Activated naive CD8-positive, alpha-beta T cell treated with anti-CD3 and anti-CD28 coated beads, Interleukin-2, amount 50 U/mL, for 16 hours (primary cell): Measurements from ENCODE around the gene GPX4.

ENCODE experiments used
- DNase-seq: peaks from one replicate; pipeline ENCODE4 v3.0.0-alpha.2; 2020; ENCODE audit warnings: low read depth, low spot score

GPX4 gene

GRCh38 chr19:1068009-1069001 lies 35.5 kb upstream of the GPX4 start:
- no peak for DNase-seq

- DNase-seq, result no peak
Observed at GRCh38 chr19:1069009-1069779, 34.6 kb upstream of the GPX4 start.

- DNase-seq, result no peak
Observed at GRCh38 chr19:1070576-1070930, 33.2 kb upstream of the GPX4 start.

- DNase-seq, result no peak
Observed at GRCh38 chr19:1070931-1071791, 32.6 kb upstream of the GPX4 start.

GRCh38 chr19:1072371-1073015 lies 31.3 kb upstream of the GPX4 start:
- DNase-seq, result no peak

- DNase-seq, result no peak
Observed at GRCh38 chr19:1073063-1073955, 30.5 kb upstream of the GPX4 start.

GRCh38 chr19:1073956-1074517 lies 29.8 kb upstream of the GPX4 start:
- no peak for DNase-seq

- peak; percentile 56 for DNase-seq
Observed at GRCh38 chr19:1074544-1075283, 29.1 kb upstream of the GPX4 start.

GRCh38 chr19:1076046-1076386 lies 27.8 kb upstream of the GPX4 start:
- no peak for DNase-seq

GRCh38 chr19:1076951-1077350 lies 26.8 kb upstream of the GPX4 start:
- DNase-seq, result peak; percentile 87

GRCh38 chr19:1079566-1080111 lies 24.2 kb upstream of the GPX4 start:
- no peak for DNase-seq

- no peak for DNase-seq
Observed at GRCh38 chr19:1080360-1081161, 23.2 kb upstream of the GPX4 start.

GRCh38 chr19:1081301-1082164 lies 22.3 kb upstream of the GPX4 start:
- no peak for DNase-seq

GRCh38 chr19:1082165-1082927 lies 21.4 kb upstream of the GPX4 start:
- peak; percentile 46 for DNase-seq

GRCh38 chr19:1082928-1083816 lies 20.6 kb upstream of the GPX4 start:
- DNase-seq, result no peak
